Trophoblast cell (in vitro differentiated cells and primary cell): ENCODE measurements around the gene MYL10.
A peak's percentile ranks its signal among the peaks of the same experiment; 100 is the strongest.

Source experiments
- DNase-seq, 2 donors: peaks; one replicate each; pipeline ENCODE4 v3.0.0-alpha.2; 2016
- H2AFZ ChIP-seq: 2 replicates; pipeline ENCODE4 v1.6.1; 2013; ENCODE audit warnings: low read length, moderate library complexity, mild to moderate bottlenecking; ENCODE audit not compliant: insufficient read depth, poor library complexity
- H2AK5ac ChIP-seq: 2 replicates; pipeline ENCODE4 v1.6.1; 2013; ENCODE audit warnings: mild to moderate bottlenecking, low read length
- H2BK120ac ChIP-seq: 2 replicates; pipeline ENCODE4 v1.6.1; 2013; ENCODE audit warnings: low read length, mild to moderate bottlenecking, moderate library complexity; ENCODE audit not compliant: insufficient read depth, poor library complexity
- H2BK12ac ChIP-seq: 2 replicates; pipeline ENCODE4 v1.6.1; 2013; ENCODE audit warnings: mild to moderate bottlenecking, low read length, moderate library complexity
- H2BK5ac ChIP-seq: 2 replicates; pipeline ENCODE4 v1.6.1; 2013; ENCODE audit warnings: low read length, low read depth, moderate library complexity, mild to moderate bottlenecking; ENCODE audit not compliant: poor library complexity
- H3K14ac ChIP-seq: 2 replicates; pipeline ENCODE4 v1.6.1; 2013; ENCODE audit warnings: mild to moderate bottlenecking, low read length
- H3K18ac ChIP-seq: 2 replicates; pipeline ENCODE4 v1.6.1; 2013; ENCODE audit warnings: mild to moderate bottlenecking, low read length
- H3K23ac ChIP-seq: 2 replicates; pipeline ENCODE4 v1.6.1; 2013; ENCODE audit warnings: low read length
- H3K27ac ChIP-seq: 2 replicates; pipeline ENCODE4 v1.5.1; 2013; ENCODE audit warnings: low read depth, mild to moderate bottlenecking, inconsistent platforms, low read length, moderate library complexity
- H3K27me3 ChIP-seq: 2 replicates; pipeline ENCODE4 v1.6.1; 2013; ENCODE audit warnings: inconsistent platforms, mild to moderate bottlenecking, low read length, moderate library complexity; ENCODE audit not compliant: insufficient read depth
- H3K36me3 ChIP-seq, 2 experiments: 1 replicate in 1 of 2; 2 replicates in 1 of 2; pipeline ENCODE4 v1.6.1; 2013; ENCODE audit warnings: low read length in 2 of 2, mild to moderate bottlenecking in 2 of 2, moderate library complexity in 1 of 2; ENCODE audit not compliant: insufficient read depth in 2 of 2, control insufficient read depth in 1 of 2
- H3K4ac ChIP-seq: 2 replicates; pipeline ENCODE4 v1.6.1; 2013; ENCODE audit warnings: low read depth, mild to moderate bottlenecking, low read length, moderate library complexity
- H3K4me1 ChIP-seq, 2 experiments: 1 replicate in 1 of 2; 2 replicates in 1 of 2; pipeline ENCODE4 v1.6.1; 2013; ENCODE audit warnings: low read length in 2 of 2, mild to moderate bottlenecking in 2 of 2, moderate library complexity in 1 of 2; ENCODE audit not compliant: insufficient read depth in 2 of 2, control insufficient read depth in 1 of 2
- H3K4me2 ChIP-seq: 2 replicates; pipeline ENCODE4 v1.6.1; 2013; ENCODE audit warnings: inconsistent platforms, mild to moderate bottlenecking, low read length, moderate library complexity
- H3K4me3 ChIP-seq: 2 replicates; pipeline ENCODE4 v1.5.1; 2013; ENCODE audit warnings: mild to moderate bottlenecking, low read depth, low read length, inconsistent platforms
- H3K79me1 ChIP-seq: one replicate; pipeline ENCODE4 v1.6.1; 2013; ENCODE audit warnings: low read length
- H3K79me2 ChIP-seq: 2 replicates; pipeline ENCODE4 v1.6.1; 2013; ENCODE audit warnings: low read length, mild to moderate bottlenecking; ENCODE audit not compliant: control insufficient read depth, insufficient read depth, poor library complexity
- H3K9ac ChIP-seq: 2 replicates; pipeline ENCODE4 v1.6.1; 2013; ENCODE audit warnings: mild to moderate bottlenecking, low read length
- H3K9me3 ChIP-seq: 2 replicates; pipeline ENCODE4 v1.6.1; 2013; ENCODE audit warnings: low read depth, mild to moderate bottlenecking, control low read depth, inconsistent platforms, low read length; ENCODE audit not compliant: insufficient read depth
- H4K12ac ChIP-seq: 2 replicates; pipeline ENCODE4 v1.6.1; 2013; ENCODE audit warnings: low read depth, mild to moderate bottlenecking, low read length, moderate library complexity
- H4K8ac ChIP-seq: 2 replicates; pipeline ENCODE4 v1.6.1; 2013; ENCODE audit warnings: low read depth, mild to moderate bottlenecking, low read length, moderate library complexity
- H4K91ac ChIP-seq: one replicate; pipeline ENCODE4 v1.6.1; 2013; ENCODE audit warnings: low read depth, mild to moderate bottlenecking, low read length, moderate library complexity
- WGBS: extraction: QIAGEN DNeasy Blood & Tissue Kit; methylation state at CpG from one replicate; pipeline ENCODE4 v1.1.7; 2013; ENCODE audit warnings: missing lambda C conversion rate; ENCODE audit not compliant: insufficient read length, insufficient coverage; ENCODE audit errors: extremely low coverage; 5-methylcytosine and 5-hydroxymethylcytosine counted together

The MYL10 gene

DNA sequence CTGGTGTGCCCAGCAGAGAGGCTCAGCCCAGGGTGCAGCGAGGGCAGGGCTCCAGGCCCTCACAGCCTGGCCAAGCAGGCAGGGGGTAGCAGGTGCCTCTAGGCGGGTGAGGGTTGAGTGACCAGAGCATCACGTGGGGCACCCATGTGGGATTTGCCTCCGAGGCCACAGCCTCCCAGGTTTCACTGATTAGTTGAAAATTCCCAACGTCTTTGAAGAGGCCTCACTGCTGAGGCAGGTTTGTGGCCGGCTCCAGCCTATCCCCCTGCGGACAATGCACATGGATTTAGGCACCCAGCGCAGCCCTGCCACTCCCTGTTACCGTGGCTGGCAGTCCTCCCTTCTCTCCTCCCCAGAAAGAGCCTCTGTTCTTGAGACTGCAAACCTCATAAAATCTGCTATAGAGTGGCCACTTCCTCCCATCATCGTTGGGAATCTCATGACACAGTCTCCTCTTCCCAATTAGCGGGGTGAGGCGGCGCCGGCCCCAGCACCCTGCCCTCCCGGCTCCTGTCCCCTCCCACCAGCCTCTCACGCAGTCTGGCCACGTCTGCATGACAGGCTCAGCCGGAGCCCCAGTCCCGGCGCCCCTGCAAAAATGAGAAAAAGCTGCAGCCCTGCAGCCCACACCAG is 10.8 kb downstream of the MYL10 start:
- Histone ChIP-seq H4K12ac (no peak overlapping the region), H2BK5ac (no peak overlapping the region), H3K9ac (no peak overlapping the region), H2BK12ac (peak overlapping the region; percentile 20), H3K4me1 (peaks cover 22% of the 10 kb centered on the region in 2 experiments), H3K9me3 (no peaks in the 10 kb centered on the region), H3K36me3 (no peaks in the 10 kb centered on the region), H3K27ac (no peak overlapping the region), H3K79me1 (peaks cover 14% of the 10 kb centered on the region), H3K18ac (no peak overlapping the region), H3K14ac (no peak overlapping the region), H3K4ac (no peak overlapping the region), H2BK120ac (no peak overlapping the region), H4K91ac (peak overlapping the region; percentile 38), H3K4me3 (no peak overlapping the region), H2AFZ (no peak overlapping the region), H3K79me2 (no peaks in the 10 kb centered on the region), H4K8ac (no peak overlapping the region), H3K4me2 (no peak overlapping the region), H3K23ac (no peak overlapping the region), H3K27me3 (no peaks in the 10 kb centered on the region), H2AK5ac (no peak overlapping the region)
- peak; percentile 88 to 92 for DNase-seq
- no CpG with 5 or more reads among the region's 20 CpGs for WGBS

GRCh38 chr7:101617451-101618206 is 11.5 kb downstream of the MYL10 start:
- no peaks in the 10 kb centered on the region for H3K79me2 ChIP-seq
- DNase-seq, result no peak
- no peak overlapping the region for H2AK5ac ChIP-seq
- no peak overlapping the region for H3K27ac ChIP-seq
- no peaks in the 10 kb centered on the region for H3K9me3 ChIP-seq
- H3K4me1 ChIP-seq, result peaks cover 22 to 23% of the 10 kb centered on the region in 2 experiments
- H3K27me3 ChIP-seq, result no peaks in the 10 kb centered on the region
- no peak overlapping the region for H3K18ac ChIP-seq
- no peak overlapping the region for H3K4me3 ChIP-seq
- H2AFZ ChIP-seq, result no peak overlapping the region
- no peak overlapping the region for H2BK5ac ChIP-seq
- H3K36me3 ChIP-seq, result no peaks in the 10 kb centered on the region
- H3K23ac ChIP-seq, result no peak overlapping the region
- peak overlapping the region; percentile 6 for H2BK12ac ChIP-seq
- H3K9ac ChIP-seq, result no peak overlapping the region
- no peak overlapping the region for H3K4ac ChIP-seq
- H3K79me1 ChIP-seq, result peaks cover 14% of the 10 kb centered on the region
- no peak overlapping the region for H3K14ac ChIP-seq
- no peak overlapping the region for H4K8ac ChIP-seq
- H4K12ac ChIP-seq, result no peak overlapping the region
- H2BK120ac ChIP-seq, result no peak overlapping the region
- no CpG with 5 or more reads among the region's 4 CpGs for WGBS
- H4K91ac ChIP-seq, result peak overlapping the region; percentile 38
- no peak overlapping the region for H3K4me2 ChIP-seq

DNA sequence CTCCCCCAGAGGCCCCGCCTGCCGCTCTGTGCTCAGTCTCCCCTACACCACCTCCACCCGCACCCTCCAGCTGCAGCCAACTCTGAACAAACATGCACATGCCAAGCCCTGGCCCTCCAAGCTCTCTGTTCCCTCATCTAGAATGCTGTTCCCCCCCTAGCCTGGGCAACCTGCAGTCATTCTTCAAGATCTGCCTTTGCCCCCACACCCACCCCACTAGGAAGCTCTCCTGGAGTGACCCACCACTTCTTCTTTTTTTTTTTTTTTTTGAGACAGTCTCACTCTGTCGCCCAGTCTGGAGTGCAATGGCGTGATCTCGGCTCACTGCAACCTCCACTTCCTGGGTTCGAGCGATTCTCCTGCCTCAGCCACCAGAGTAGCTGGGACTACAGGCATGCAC is 13.7 kb downstream of the MYL10 start:
- Histone ChIP-seq H3K4me2 (no peak overlapping the region), H3K18ac (peak overlapping the region; percentile 16), H4K12ac (no peak overlapping the region), H2BK12ac (peak overlapping the region; percentile 33), H2AK5ac (peak overlapping the region; percentile 22), H3K36me3 (no peaks in the 10 kb centered on the region), H3K4me3 (no peak overlapping the region), H2BK120ac (peak overlapping the region; percentile 74), H3K27ac (no peak overlapping the region), H3K79me2 (no peaks in the 10 kb centered on the region), H3K4me1 (peaks cover 22 to 23% of the 10 kb centered on the region in 2 experiments), H2BK5ac (no peak overlapping the region), H3K4ac (no peak overlapping the region), H3K27me3 (no peaks in the 10 kb centered on the region), H4K91ac (no peak overlapping the region), H3K9me3 (no peaks in the 10 kb centered on the region), H3K14ac (no peak overlapping the region), H3K23ac (no peak overlapping the region), H4K8ac (peak overlapping the region; percentile 67), H3K9ac (no peak overlapping the region), H3K79me1 (peaks cover 14% of the 10 kb centered on the region), H2AFZ (no peak overlapping the region)
- DNase-seq, result no peak
- WGBS, result no CpG with 5 or more reads among the region's 8 CpGs

GRCh38 chr7:101614939-101615302 is 14.2 kb downstream of the MYL10 start:
- Histone ChIP-seq H3K4me2 (peak overlapping the region; percentile 32), H3K4ac (no peak overlapping the region), H3K14ac (no peak overlapping the region), H4K91ac (peak overlapping the region; percentile 72), H4K8ac (no peak overlapping the region), H3K79me1 (peaks cover 14% of the 10 kb centered on the region), H2AFZ (no peak overlapping the region), H2AK5ac (no peak overlapping the region), H3K36me3 (no peaks in the 10 kb centered on the region), H4K12ac (no peak overlapping the region), H2BK5ac (no peak overlapping the region), H2BK120ac (no peak overlapping the region), H2BK12ac (no peak overlapping the region), H3K27me3 (no peaks in the 10 kb centered on the region), H3K79me2 (no peaks in the 10 kb centered on the region), H3K18ac (no peak overlapping the region), H3K27ac (peak overlapping the region; percentile 12), H3K4me1 (peaks cover 22 to 23% of the 10 kb centered on the region in 2 experiments), H3K9ac (no peak overlapping the region), H3K9me3 (no peaks in the 10 kb centered on the region), H3K4me3 (no peak overlapping the region), H3K23ac (no peak overlapping the region)
- WGBS, result no CpG with 5 or more reads among the region's 9 CpGs
- DNase-seq, result peak; percentile 99 to 100
